GM12878 (cell line): ENCODE data around the gene CAVIN4. TPM values are rescaled to one million over a fixed set of nuclear protein-coding genes. Genes with fewer than 3 reads are reported as not detected.

ENCODE experiments used
- ATAC-seq: fragments of 200-7000 bp; cut with Tn5 transposase; 3 replicates; pipeline ENCODE4 v1.9.1; 2020; ENCODE audit warnings: mild to moderate bottlenecking, moderate library complexity
- BruUV-seq: library from RNA; stranded (reverse); fragments of 400-500 nt; replicated peaks from 2 replicates; lab custom pipeline; 2021; lab: Mats Ljungman, UMichigan
- CTCF ChIA-PET: fragments of 300-600 bp; sonication (Branson Sonifier 250); formaldehyde crosslinking; extraction: SDS; loops from one replicate; lab custom pipeline; 2021; ENCODE audit warnings: inconsistent platforms; lab: Yijun Ruan, JAX
- POLR2A ChIA-PET: fragments of 350-600 bp; formaldehyde crosslinking; extraction: SDS; loops from one replicate; lab custom pipeline; 2021; ENCODE audit warnings: inconsistent platforms; lab: Charles Lee
- RAD21 ChIA-PET: fragments of 300-600 bp; sonication (Branson Sonifier 250); formaldehyde crosslinking; loops from one replicate; lab custom pipeline; 2023; ENCODE audit warnings: antibody characterized with exemption; ENCODE audit not compliant: unreplicated experiment; lab: Charles Lee
- SMC1A ChIA-PET: fragments of 300-600 bp; sonication (Branson Sonifier 250); formaldehyde crosslinking; loops from one replicate; lab custom pipeline; 2023; ENCODE audit not compliant: unreplicated experiment, uncharacterized antibody; lab: Charles Lee
- DNase-seq: peaks from one replicate; pipeline ENCODE4 v3.0.0-alpha.2; 2011; ENCODE audit warnings: low read depth, low spot score
- FAIRE-seq: peaks from 3 replicates; lab custom pipeline; 2011; peaks lifted over from hg19 to GRCh38; lab: Jason Lieb, UNC
- H2AFZ ChIP-seq: 2 replicates; pipeline ENCODE4 v1.6.0; 2011; ENCODE audit warnings: low read depth, low read length, control low read depth; ENCODE audit not compliant: control insufficient read depth
- H3K27ac ChIP-seq: 2 replicates; pipeline ENCODE4 v1.5.1; 2011; ENCODE audit warnings: control low read depth; ENCODE audit not compliant: control insufficient read depth, insufficient read depth
- H3K27me3 ChIP-seq, 2 experiments: replicated peaks in 1 of 2; 2 replicates each; pipeline versions ENCODE4 v1.6.0 to v1.6.1; 2011; ENCODE audit warnings: low read length in 1 of 2; ENCODE audit not compliant: control insufficient read depth in 2 of 2, insufficient read depth in 2 of 2
- H3K36me3 ChIP-seq, 2 experiments: 2 replicates each; pipeline ENCODE4 v1.5.1; 2011; ENCODE audit warnings: low read length in 1 of 2; ENCODE audit not compliant: control insufficient read depth in 2 of 2, insufficient read depth in 2 of 2
- H3K4me1 ChIP-seq: 2 replicates; pipeline ENCODE4 v1.6.1; 2011; ENCODE audit warnings: mild to moderate bottlenecking, low read length, moderate library complexity, mixed read lengths; ENCODE audit not compliant: control insufficient read depth, insufficient read depth
- H3K4me2 ChIP-seq: 2 replicates; pipeline ENCODE4 v1.6.0; 2011; ENCODE audit warnings: control low read depth; ENCODE audit not compliant: control insufficient read depth, insufficient read depth
- H3K4me3 ChIP-seq: fragments of 200-600 bp; sonication (generic); 2 replicates; pipeline ENCODE4 v1.5.1; 2016
- H3K79me2 ChIP-seq: 2 replicates; pipeline ENCODE4 v1.6.0; 2011; ENCODE audit warnings: low read length; ENCODE audit not compliant: control insufficient read depth, insufficient read depth
- H3K9ac ChIP-seq: 2 replicates; pipeline ENCODE4 v1.8.0; 2011; ENCODE audit warnings: low read length, control low read depth, mixed read lengths; ENCODE audit not compliant: control insufficient read depth, insufficient read depth
- H3K9me3 ChIP-seq: replicated peaks from 3 replicates; pipeline ENCODE4 v1.5.1; 2011; ENCODE audit warnings: mild to moderate bottlenecking, low read length; ENCODE audit not compliant: control insufficient read depth, insufficient read depth
- H4K20me1 ChIP-seq: 2 replicates; pipeline ENCODE4 v1.6.0; 2011; ENCODE audit not compliant: control insufficient read depth, insufficient read depth
- BRCA1 ChIP-seq: IDR thresholded peaks from 2 replicates; pipeline ENCODE4 v1.6.1; 2011; ENCODE audit warnings: low read depth, low read length, improper control_type of control experiment
- CHD4 ChIP-seq: fragments of 200-600 bp; sonication (generic); IDR thresholded peaks from 2 replicates; pipeline ENCODE4 v1.6.1; 2016; ENCODE audit warnings: mild to moderate bottlenecking
- CUX1 ChIP-seq: IDR thresholded peaks from 2 replicates; pipeline ENCODE4 v1.6.1; 2012; ENCODE audit warnings: improper control_type of control experiment, low read depth, low read length; ENCODE audit not compliant: insufficient replicate concordance
- EP300 ChIP-seq, 2 experiments: fragments of 150-350 bp in 1 of 2; IDR thresholded peaks; 2 replicates each; pipeline ENCODE4 v1.6.1; 2011 to 2012; ENCODE audit warnings: low read depth in 2 of 2, low read length in 2 of 2, borderline replicate concordance in 1 of 2, improper control_type of control experiment in 1 of 2, inconsistent platforms in 1 of 2; ENCODE audit not compliant: control insufficient read depth in 1 of 2
- HDAC2 ChIP-seq: fragments of 200-600 bp; sonication (generic); IDR thresholded peaks from 2 replicates; pipeline ENCODE4 v1.6.1; 2017
- LARP7 ChIP-seq: fragments of 450-650 bp; IDR thresholded peaks from 2 replicates; pipeline ENCODE4 v1.6.1; 2017; ENCODE audit warnings: mild to moderate bottlenecking
- MEF2A ChIP-seq: IDR thresholded peaks from 2 replicates; pipeline ENCODE4 v1.6.1; 2011; ENCODE audit warnings: low read depth, mild to moderate bottlenecking, low read length, moderate library complexity; ENCODE audit not compliant: insufficient read depth
- MLLT1 ChIP-seq: fragments of 450-650 bp; IDR thresholded peaks from 2 replicates; pipeline ENCODE4 v1.6.1; 2016; ENCODE audit warnings: mild to moderate bottlenecking
- PML ChIP-seq: IDR thresholded peaks from 2 replicates; pipeline ENCODE4 v1.6.1; 2012; ENCODE audit warnings: low read length, inconsistent platforms
- REST ChIP-seq: IDR thresholded peaks from 2 replicates; pipeline ENCODE4 v1.6.1; 2012; ENCODE audit warnings: mild to moderate bottlenecking, low read depth, low read length
- SREBF1 ChIP-seq: IDR thresholded peaks from 2 replicates; pipeline ENCODE4 v1.6.1; 2012; ENCODE audit warnings: mild to moderate bottlenecking, low read length
- SUPT20H ChIP-seq: IDR thresholded peaks from 2 replicates; pipeline ENCODE4 v1.6.1; 2011; ENCODE audit warnings: low read depth, mild to moderate bottlenecking, low read length, moderate library complexity, borderline replicate concordance; ENCODE audit not compliant: control insufficient read depth
- YY1 ChIP-seq: IDR thresholded peaks from 2 replicates; pipeline ENCODE4 v1.6.1; 2011; ENCODE audit warnings: low read depth, mild to moderate bottlenecking, low read length
- WGBS: methylation state at CpG from one replicate; pipeline ENCODE4 v1.1.6; 2016; ENCODE audit warnings: low lambda C conversion rate; ENCODE audit not compliant: insufficient replicate concordance, insufficient coverage; ENCODE audit errors: missing lambda C conversion rate; 5-methylcytosine and 5-hydroxymethylcytosine counted together
- in situ Hi-C: fragments of 300-500 bp; cut with MboI; formaldehyde crosslinking; loops from 9 replicates; pipeline ENCODE4 v1.14.3; 2018; ENCODE audit warnings: mixed read lengths
- intact Hi-C: fragments of 100-400 bp; cut with micrococcal nuclease; formaldehyde crosslinking; loops from one replicate; pipeline ENCODE4 v1.14.2; 2022; ENCODE audit not compliant: unreplicated experiment
- polyA plus RNA-seq, 11 experiments: library from polyadenylated mRNA; depleted of rRNA in 4 of 11; unstranded in 6 of 11; stranded (reverse) in 5 of 11; fragments of >200 nt; fragmentation: Nextera tagmentation in 4 of 11; fragmentation: Illumina TruSeq in 1 of 11; extraction: Ambion mirVana in 4 of 11; extraction: Trizol in 1 of 11; gene quantifications; 1 replicate in 1 of 11; 2 replicates in 10 of 11; pipeline versions ENCODE4 v1.2.1 to v1.2.3, GENCODE V29; 2011 to 2016; ENCODE audit warnings: inconsistent platforms in 2 of 11, missing spikeins in 2 of 11, low read depth in 1 of 11
- total RNA-seq, 4 experiments: library from RNA; depleted of rRNA in 3 of 4; stranded (reverse); fragments of >200 nt in 3 of 4; fragmentation: Illumina TruSeq in 1 of 4; extraction: Trizol in 1 of 4; gene quantifications; 2 replicates each; pipeline versions ENCODE4 v1.2.1 to v1.2.3, GENCODE V29; 2013 to 2021

Gene CAVIN4
- total and polyA plus RNA-seq, 10 of the 15 experiments (the other 5 are each of a cell fraction or from before 2014, with no cell fraction given), result 0.04 to 0.13 (median 0.08) TPM; not detected in 3

GRCh38 chr9:100591639-100592412 is 13.9 kb downstream of the CAVIN4 start:
- intact Hi-C loops, result loop anchor here (10.0 kb wide), 2 partner anchors 157 to 367 kb away; no protein-coding TSS in a partner anchor
- Histone ChIP-seq H3K79me2 (no peaks in the 10 kb centered on the region), H3K27ac (no peak overlapping the region), H3K27me3 (no peaks in the 10 kb centered on the region; a peak in 1 of 4 replicates), H3K36me3 (no peaks in the 10 kb centered on the region), H3K9ac (no peak overlapping the region), H3K4me3 (no peak overlapping the region), H2AFZ (no peak overlapping the region), H3K9me3 (no peaks in the 10 kb centered on the region), H3K4me2 (no peak overlapping the region), H4K20me1 (no peaks in the 10 kb centered on the region), H3K4me1 (no peaks in the 10 kb centered on the region)
- no TSS peak for BruUV-seq
- ChIA-PET RAD21 (no interaction called here), SMC1A (no interaction called here), CTCF (interaction anchor here (1.3 kb wide), 1 partner anchor 10 kb away, joined by 5 read pairs; no protein-coding TSS in a partner anchor), POLR2A (no interaction called here)
- no peak for ATAC-seq
- in situ Hi-C loops, result loop anchor here (25.0 kb wide), 1 partner anchor 580 kb away; no protein-coding TSS in a partner anchor
- WGBS, result 46% methylated on average over 5 of the region's 5 CpGs
- FAIRE-seq, result no peak
- no peak for DNase-seq
- no peak for TF ChIP-seq CUX1
- TF ChIP-seq MEF2A, result no peak
- no peak for TF ChIP-seq LARP7
- no peak for TF ChIP-seq REST
- TF ChIP-seq BRCA1, result no peak
- TF ChIP-seq MLLT1, result no peak
- TF ChIP-seq HDAC2, result no peak
- TF ChIP-seq SUPT20H, result no peak
- no peak for TF ChIP-seq SREBF1
- TF ChIP-seq EP300 (IDR thresholded peaks at IDR 0.05; ENCODE audit: borderline replicate concordance in 1 of 2, control insufficient read depth in 1 of 2, low read depth in 2 of 2, low read length in 2 of 2), result no peak
- no peak for TF ChIP-seq YY1
- no peak for TF ChIP-seq PML
- TF ChIP-seq CHD4, result no peak
